Measurements from ENCODE around the gene SPAG4. TPM values are rescaled to one million over a fixed set of nuclear protein-coding genes. Genes with fewer than 3 reads are reported as not detected.

The SPAG4 gene
- total RNA-seq, 1 experiment from 2014 or later: 1.6 TPM

DNA sequence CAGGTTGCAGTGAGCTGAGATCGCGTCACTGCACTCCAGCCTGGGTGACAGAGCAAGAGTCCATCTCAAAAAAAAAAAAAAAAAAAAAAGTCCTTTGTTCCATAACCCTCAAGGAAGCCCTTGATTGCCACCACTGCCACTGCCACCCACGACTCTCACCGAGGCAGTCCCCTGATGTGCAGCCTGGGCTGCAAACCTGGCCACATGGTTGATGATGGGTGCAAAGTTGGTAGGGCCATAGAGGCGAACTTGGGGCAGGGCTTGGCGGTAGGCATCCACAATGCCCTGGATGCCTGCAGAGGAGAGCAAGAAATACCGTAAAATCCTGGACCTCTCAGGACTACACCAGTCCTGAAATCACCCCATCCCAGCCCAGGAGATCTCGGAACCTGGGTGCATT, 11.5 kb downstream of the SPAG4 start:
- intact Hi-C loops (cut with micrococcal nuclease): no loop called here
- H3K27ac Mint-ChIP-seq (ENCODE audit: low read depth, unreplicated experiment): peak overlapping the region; percentile 75
- CTCF ChIA-PET: interaction anchor here (0.9 to 1.2 kb wide), 2 partner anchors 8 to 9 kb away, joined by 3 read pairs; no protein-coding TSS in a partner anchor
- no TSS peak for BruUV-seq (replicated peaks)
- H3K36me3 Mint-ChIP-seq (ENCODE audit: insufficient read depth, unreplicated experiment): peaks cover 65% of the 10 kb centered on the region
- DNase-seq (ENCODE audit: unreplicated experiment): no peak
- peaks cover 4% of the 10 kb centered on the region for H3K4me1 Mint-ChIP-seq (ENCODE audit: insufficient read depth, unreplicated experiment)
- TF ChIP-seq, protein P1, sequence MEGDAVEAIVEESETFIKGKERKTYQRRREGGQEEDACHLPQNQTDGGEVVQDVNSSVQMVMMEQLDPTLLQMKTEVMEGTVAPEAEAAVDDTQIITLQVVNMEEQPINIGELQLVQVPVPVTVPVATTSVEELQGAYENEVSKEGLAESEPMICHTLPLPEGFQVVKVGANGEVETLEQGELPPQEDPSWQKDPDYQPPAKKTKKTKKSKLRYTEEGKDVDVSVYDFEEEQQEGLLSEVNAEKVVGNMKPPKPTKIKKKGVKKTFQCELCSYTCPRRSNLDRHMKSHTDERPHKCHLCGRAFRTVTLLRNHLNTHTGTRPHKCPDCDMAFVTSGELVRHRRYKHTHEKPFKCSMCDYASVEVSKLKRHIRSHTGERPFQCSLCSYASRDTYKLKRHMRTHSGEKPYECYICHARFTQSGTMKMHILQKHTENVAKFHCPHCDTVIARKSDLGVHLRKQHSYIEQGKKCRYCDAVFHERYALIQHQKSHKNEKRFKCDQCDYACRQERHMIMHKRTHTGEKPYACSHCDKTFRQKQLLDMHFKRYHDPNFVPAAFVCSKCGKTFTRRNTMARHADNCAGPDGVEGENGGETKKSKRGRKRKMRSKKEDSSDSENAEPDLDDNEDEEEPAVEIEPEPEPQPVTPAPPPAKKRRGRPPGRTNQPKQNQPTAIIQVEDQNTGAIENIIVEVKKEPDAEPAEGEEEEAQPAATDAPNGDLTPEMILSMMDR (IDR thresholded peaks at IDR 0.05; ENCODE audit: unreplicated experiment): no peak
- H3K4me3 Mint-ChIP-seq (ENCODE audit: unreplicated experiment): no peak overlapping the region
- no peaks in the 10 kb centered on the region for H3K27me3 Mint-ChIP-seq (ENCODE audit: insufficient read depth, unreplicated experiment)
- POLR2A ChIA-PET: interaction anchor here (1.6 kb wide), 1 partner anchor 8 kb away, joined by 3 read pairs; no protein-coding TSS in a partner anchor
- no peaks in the 10 kb centered on the region for H3K9me3 Mint-ChIP-seq (ENCODE audit: unreplicated experiment)

DNA sequence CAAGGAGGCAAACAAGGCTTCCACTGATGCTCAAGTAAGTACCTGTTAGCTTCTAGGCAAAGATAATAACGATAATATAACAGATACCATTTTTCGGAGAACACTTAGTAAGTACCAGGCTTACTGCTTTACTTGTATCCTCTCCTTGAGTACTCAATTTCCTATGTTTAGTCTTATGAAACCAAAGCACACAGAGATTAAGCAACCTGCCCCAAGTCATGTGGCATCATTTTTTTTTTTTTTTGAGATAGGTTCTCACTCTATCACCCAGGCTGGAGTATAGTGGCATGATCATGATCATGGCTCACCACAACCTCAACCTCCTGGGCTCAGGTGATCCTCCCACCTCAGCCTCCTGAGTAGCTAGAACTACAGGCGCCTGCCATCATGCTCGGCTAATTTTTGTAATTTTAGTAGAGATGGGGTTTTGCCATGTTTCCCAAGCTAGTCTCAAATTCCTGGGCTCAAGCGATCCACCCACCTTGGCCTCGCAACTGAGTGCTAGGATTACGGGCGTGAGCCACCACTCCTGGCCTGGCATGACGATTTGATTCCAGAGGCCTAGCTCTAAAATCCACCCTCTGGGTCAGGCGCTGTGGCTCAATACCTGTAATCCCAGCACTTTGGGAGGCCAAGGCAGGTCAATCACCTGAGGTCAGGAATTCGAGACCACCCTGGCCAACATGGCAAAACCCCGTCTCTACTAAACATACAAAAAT, 14.0 kb downstream of the SPAG4 start:
- intact Hi-C loops (cut with micrococcal nuclease): no loop called here
- peaks cover 4% of the 10 kb centered on the region for H3K4me1 Mint-ChIP-seq (ENCODE audit: insufficient read depth, unreplicated experiment)
- H3K4me3 Mint-ChIP-seq (ENCODE audit: unreplicated experiment): no peak overlapping the region
- no TSS peak for BruUV-seq (replicated peaks)
- no peak overlapping the region for H3K27ac Mint-ChIP-seq (ENCODE audit: low read depth, unreplicated experiment)
- CTCF ChIA-PET: interaction anchor here (0.6 to 2.3 kb wide), 3 partner anchors 10 to 166 kb away, joined by 3 to 10 read pairs (median 6); no protein-coding TSS in a partner anchor
- no peaks in the 10 kb centered on the region for H3K27me3 Mint-ChIP-seq (ENCODE audit: insufficient read depth, unreplicated experiment)
- TF ChIP-seq, protein P1 (IDR thresholded peaks at IDR 0.05; ENCODE audit: unreplicated experiment): no peak
- no peak for DNase-seq (ENCODE audit: unreplicated experiment)
- H3K36me3 Mint-ChIP-seq (ENCODE audit: insufficient read depth, unreplicated experiment): peaks cover 67% of the 10 kb centered on the region
- POLR2A ChIA-PET: interaction anchor here (0.6 to 3.6 kb wide), 5 partner anchors 10 to 435 kb away, joined by 3 to 26 read pairs (median 6); partner anchors contain the start of gene SPAG4
- no peaks in the 10 kb centered on the region for H3K9me3 Mint-ChIP-seq (ENCODE audit: unreplicated experiment)

DNA sequence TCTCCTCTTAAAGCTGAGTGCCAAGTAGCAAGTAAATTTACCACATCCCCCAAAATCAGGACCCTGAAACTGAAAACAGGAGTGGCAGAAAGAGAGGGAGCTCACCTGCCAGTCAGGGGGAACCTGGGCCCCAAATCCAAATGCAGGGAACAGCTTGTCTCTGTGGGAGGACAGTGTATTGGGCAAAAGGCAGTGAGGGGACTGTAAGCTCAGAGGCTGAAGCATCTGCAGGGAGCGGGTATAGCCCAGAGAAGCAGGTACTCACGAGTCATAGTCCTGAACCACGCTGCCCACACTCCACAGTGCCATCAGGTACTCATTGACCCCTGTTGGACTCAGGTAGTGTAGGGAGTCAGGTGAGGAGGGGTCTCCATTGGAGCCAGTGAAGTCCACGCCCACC, 15.0 kb downstream of the SPAG4 start:
- Mint-ChIP-seq H3K9me3 (ENCODE audit: unreplicated experiment) (no peaks in the 10 kb centered on the region), H3K36me3 (ENCODE audit: insufficient read depth, unreplicated experiment) (peaks cover 62% of the 10 kb centered on the region), H3K27me3 (ENCODE audit: insufficient read depth, unreplicated experiment) (no peaks in the 10 kb centered on the region), H3K4me3 (ENCODE audit: unreplicated experiment) (no peak overlapping the region), H3K27ac (ENCODE audit: low read depth, unreplicated experiment) (no peak overlapping the region), H3K4me1 (ENCODE audit: insufficient read depth, unreplicated experiment) (peaks cover 4% of the 10 kb centered on the region)
- CTCF ChIA-PET: interaction anchor here (0.5 to 2.3 kb wide), 3 partner anchors 11 to 861 kb away, joined by 3 to 10 read pairs (median 3); no protein-coding TSS in a partner anchor
- TF ChIP-seq, protein P1 (IDR thresholded peaks at IDR 0.05; ENCODE audit: unreplicated experiment): no peak
- POLR2A ChIA-PET: interaction anchor here (1.1 to 3.6 kb wide), 5 partner anchors 8 to 33 kb away, joined by 3 to 26 read pairs (median 6); partner anchors contain the start of gene SPAG4
- no peak for DNase-seq (ENCODE audit: unreplicated experiment)
- BruUV-seq (replicated peaks): no TSS peak
- intact Hi-C loops (cut with micrococcal nuclease): no loop called here

DNA sequence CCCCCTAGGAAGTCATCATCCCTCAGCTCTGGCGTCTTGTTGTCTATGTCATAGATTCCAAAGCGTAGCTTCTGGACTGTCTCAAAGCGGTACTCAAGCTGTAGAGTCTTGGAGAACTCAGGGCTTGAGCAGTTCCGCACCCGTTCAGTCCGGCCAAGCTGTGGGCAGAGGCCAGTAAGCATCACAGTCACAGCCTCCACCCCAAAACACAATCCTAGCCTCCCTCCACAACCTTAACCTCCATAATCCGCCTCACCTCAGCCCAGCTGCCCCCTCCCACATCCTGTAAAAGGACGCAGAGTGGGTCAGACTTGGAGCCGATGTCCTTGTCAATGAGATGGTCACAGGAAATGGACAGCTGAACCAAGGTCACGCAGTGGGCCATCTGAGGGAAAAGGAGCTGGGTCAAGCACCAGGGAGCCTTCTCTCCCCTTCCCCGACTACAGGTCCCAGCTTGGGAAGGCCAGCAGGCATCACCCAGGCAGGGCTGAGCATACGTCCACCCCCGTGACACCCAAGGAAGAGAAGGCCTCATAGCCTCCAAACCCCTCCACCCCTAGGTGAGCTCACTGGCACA, 17.0 kb downstream of the SPAG4 start:
- no peak overlapping the region for H3K27ac Mint-ChIP-seq (ENCODE audit: low read depth, unreplicated experiment)
- POLR2A ChIA-PET: interaction anchor here (0.6 to 1.7 kb wide), 4 partner anchors 9 to 15 kb away, joined by 3 to 4 read pairs (median 3); no protein-coding TSS in a partner anchor

More for the DNA sequence above, 17.0 kb downstream of the SPAG4 start:
- Mint-ChIP-seq H3K4me1 (ENCODE audit: insufficient read depth, unreplicated experiment) (peaks cover 9% of the 10 kb centered on the region), H3K36me3 (ENCODE audit: insufficient read depth, unreplicated experiment) (peaks cover 54% of the 10 kb centered on the region), H3K27me3 (ENCODE audit: insufficient read depth, unreplicated experiment) (no peaks in the 10 kb centered on the region), H3K9me3 (ENCODE audit: unreplicated experiment) (no peaks in the 10 kb centered on the region), H3K4me3 (ENCODE audit: unreplicated experiment) (no peak overlapping the region)
- CTCF ChIA-PET: interaction anchor here (0.8 to 1.3 kb wide), 2 partner anchors 11 to 14 kb away, joined by 3 to 4 read pairs; no protein-coding TSS in a partner anchor
- intact Hi-C loops (cut with micrococcal nuclease): no loop called here
- no TSS peak for BruUV-seq (replicated peaks)
- TF ChIP-seq, protein P1 (IDR thresholded peaks at IDR 0.05; ENCODE audit: unreplicated experiment): no peak
- DNase-seq (ENCODE audit: unreplicated experiment): no peak

Data from MCF 10A (cell line).